Measurements from ENCODE around the gene EBP.

GRCh38 chrX:48540028-48540375 is 18.4 kb downstream of the EBP start:
- no peak for TF ChIP-seq POLR2A (IDR thresholded peaks at IDR 0.05)
- TF ChIP-seq CTCF (IDR thresholded peaks at IDR 0.05) = no peak
- no peak for TF ChIP-seq EP300 (IDR thresholded peaks at IDR 0.05; ENCODE audit: low read depth)
- no peak for TF ChIP-seq POLR2AphosphoS5 (IDR thresholded peaks at IDR 0.05)
